ENCODE measurements around the gene SRR. TPM values are rescaled to one million over a fixed set of nuclear protein-coding genes. Genes with fewer than 3 reads are reported as not detected.

The SRR gene
- total and polyA plus RNA-seq, 8 donors: 2.0 to 9.9 (median 5.2) TPM

DNA sequence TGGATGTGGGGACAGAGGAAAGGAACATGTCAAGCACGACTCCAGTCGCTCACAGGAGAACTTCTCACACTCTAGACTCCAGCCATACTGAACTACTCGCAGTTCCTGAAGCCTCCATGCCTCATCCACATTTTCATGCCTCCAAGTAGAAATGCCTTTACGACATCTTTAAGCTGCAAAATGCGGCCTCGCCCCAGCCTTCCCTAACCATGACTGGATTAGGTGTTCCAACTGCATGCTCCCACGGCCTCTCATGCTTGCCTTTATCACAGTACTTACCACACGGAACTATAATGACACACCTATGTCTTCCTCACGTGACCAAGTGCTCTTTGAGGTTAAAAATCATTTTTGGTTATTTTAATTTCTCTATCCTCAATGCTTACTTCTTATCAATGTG is 24.0 kb upstream of the SRR start:
- ATAC-seq: no peak
- H3K36me3 ChIP-seq: peaks cover 0 to 28% (median 0%) of the 10 kb centered on the region in 3 donors
- no peak for DNase-seq

DNA sequence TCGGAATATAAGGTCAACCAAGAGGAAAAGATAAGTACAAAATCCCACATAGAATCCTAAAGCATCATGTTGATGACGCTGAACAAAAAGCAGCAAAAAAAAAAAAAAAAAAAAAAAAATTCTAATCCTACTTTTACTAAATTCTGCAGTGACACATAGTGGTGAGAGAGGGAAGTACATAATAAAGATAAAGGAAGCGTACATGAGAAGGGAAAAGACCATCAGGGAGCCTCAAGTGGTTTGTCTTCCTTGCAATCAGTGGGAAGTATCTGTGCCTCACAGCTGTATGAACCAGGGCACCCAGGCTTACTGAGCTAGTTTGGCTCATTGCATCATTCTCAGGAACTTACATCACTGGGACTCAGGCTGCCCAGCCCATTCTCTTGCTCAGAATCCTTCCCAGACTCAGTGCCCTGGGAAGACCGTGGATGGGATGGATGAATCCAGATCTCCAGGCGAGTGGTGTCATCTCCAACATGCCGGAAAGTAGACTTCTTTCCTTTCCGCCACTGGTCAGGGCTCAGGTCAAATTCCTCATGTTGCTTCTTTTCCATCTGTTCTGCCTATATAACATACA is 21.4 kb upstream of the SRR start:
- H3K4me1 ChIP-seq: no peaks in the 10 kb centered on the region
- TF ChIP-seq, protein P1, sequence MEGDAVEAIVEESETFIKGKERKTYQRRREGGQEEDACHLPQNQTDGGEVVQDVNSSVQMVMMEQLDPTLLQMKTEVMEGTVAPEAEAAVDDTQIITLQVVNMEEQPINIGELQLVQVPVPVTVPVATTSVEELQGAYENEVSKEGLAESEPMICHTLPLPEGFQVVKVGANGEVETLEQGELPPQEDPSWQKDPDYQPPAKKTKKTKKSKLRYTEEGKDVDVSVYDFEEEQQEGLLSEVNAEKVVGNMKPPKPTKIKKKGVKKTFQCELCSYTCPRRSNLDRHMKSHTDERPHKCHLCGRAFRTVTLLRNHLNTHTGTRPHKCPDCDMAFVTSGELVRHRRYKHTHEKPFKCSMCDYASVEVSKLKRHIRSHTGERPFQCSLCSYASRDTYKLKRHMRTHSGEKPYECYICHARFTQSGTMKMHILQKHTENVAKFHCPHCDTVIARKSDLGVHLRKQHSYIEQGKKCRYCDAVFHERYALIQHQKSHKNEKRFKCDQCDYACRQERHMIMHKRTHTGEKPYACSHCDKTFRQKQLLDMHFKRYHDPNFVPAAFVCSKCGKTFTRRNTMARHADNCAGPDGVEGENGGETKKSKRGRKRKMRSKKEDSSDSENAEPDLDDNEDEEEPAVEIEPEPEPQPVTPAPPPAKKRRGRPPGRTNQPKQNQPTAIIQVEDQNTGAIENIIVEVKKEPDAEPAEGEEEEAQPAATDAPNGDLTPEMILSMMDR (IDR thresholded peaks at IDR 0.05): peak; percentile 22 to 54 (median 24)
- no peak for DNase-seq
- no peak overlapping the region for H3K4me3 ChIP-seq
- no peaks in the 10 kb centered on the region for H3K9me3 ChIP-seq
- no peak overlapping the region for H3K27ac ChIP-seq
- intact Hi-C loops (cut with DNase I): no loop called here
- H3K27me3 ChIP-seq: no peaks in the 10 kb centered on the region
- FAIRE-seq: peak; percentile 94
- WGBS, 2 donors: 54 to 60% methylated on average over 7 of the region's 7 CpGs
- peaks cover 0 to 33% (median 0%) of the 10 kb centered on the region in 3 donors for H3K36me3 ChIP-seq
- peak; percentile 38 to 88 (median 75) for ATAC-seq

More for the DNA sequence above, 24.0 kb upstream of the SRR start:
- no peak overlapping the region for H3K27ac ChIP-seq
- FAIRE-seq: no peak
- intact Hi-C loops (cut with DNase I): no loop called here
- H3K4me3 ChIP-seq: no peak overlapping the region
- WGBS, 2 donors: 90 to 94% methylated on average over 9 of the region's 9 CpGs
- TF ChIP-seq, protein P1 (IDR thresholded peaks at IDR 0.05): no peak
- no peaks in the 10 kb centered on the region for H3K27me3 ChIP-seq
- no peaks in the 10 kb centered on the region for H3K4me1 ChIP-seq
- no peaks in the 10 kb centered on the region for H3K9me3 ChIP-seq

- no peak for DNase-seq
- intact Hi-C loops (cut with DNase I): no loop called here
- no peak overlapping the region for H3K27ac ChIP-seq
- no peaks in the 10 kb centered on the region for H3K27me3 ChIP-seq
- H3K4me3 ChIP-seq: no peak overlapping the region
- ATAC-seq: peak in 1 of 4 donors; percentile 17
- H3K36me3 ChIP-seq: peaks cover 0 to 42% (median 0%) of the 10 kb centered on the region in 3 donors
- 86 to 88% methylated on average over 7 of the region's 7 CpGs for WGBS, 2 donors
- H3K9me3 ChIP-seq: no peaks in the 10 kb centered on the region
- no peak for FAIRE-seq
- no peaks in the 10 kb centered on the region for H3K4me1 ChIP-seq
- TF ChIP-seq, protein P1 (IDR thresholded peaks at IDR 0.05): no peak
Measured at GRCh38 chr17:2283302-2283701, 20.4 kb upstream of the SRR start.

DNA sequence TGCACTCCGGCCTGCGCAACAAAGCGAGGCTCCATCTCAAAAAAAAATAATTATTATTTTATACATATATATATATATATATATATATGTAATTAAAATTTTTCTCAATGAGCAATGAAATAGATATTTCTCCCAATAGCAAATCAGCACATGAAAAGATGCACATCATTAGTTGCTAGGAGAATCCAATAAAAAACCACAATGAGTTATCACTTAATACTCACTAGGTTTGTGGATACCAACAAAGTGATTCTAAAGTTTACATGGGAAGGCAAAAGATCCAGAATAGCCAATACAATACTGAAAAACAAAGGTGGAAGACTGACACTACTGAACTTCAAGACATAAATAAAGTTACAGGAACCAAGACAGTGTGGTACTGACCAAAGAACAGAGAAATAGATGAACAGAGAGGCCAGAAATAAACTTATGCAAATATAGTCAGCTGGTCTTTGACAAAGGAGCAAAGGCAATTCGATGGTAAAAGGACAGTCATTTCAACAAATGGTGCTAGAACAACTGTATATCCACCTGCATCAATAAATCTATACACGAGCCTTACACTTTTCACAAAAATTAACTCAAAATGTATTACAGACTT is 13.8 kb upstream of the SRR start:
- no peaks in the 10 kb centered on the region for H3K4me1 ChIP-seq
- DNase-seq: no peak
- intact Hi-C loops (cut with DNase I): no loop called here
- WGBS, 2 donors: 91 to 93% methylated on average over 5 of the region's 5 CpGs
- TF ChIP-seq, protein P1 (IDR thresholded peaks at IDR 0.05): no peak
- no peak overlapping the region for H3K27ac ChIP-seq
- no peaks in the 10 kb centered on the region for H3K9me3 ChIP-seq
- ATAC-seq: no peak
- peaks cover 0 to 37% (median 11%) of the 10 kb centered on the region in 3 donors for H3K36me3 ChIP-seq
- no peak overlapping the region for H3K4me3 ChIP-seq
- H3K27me3 ChIP-seq: no peaks in the 10 kb centered on the region
- no peak for FAIRE-seq

DNA sequence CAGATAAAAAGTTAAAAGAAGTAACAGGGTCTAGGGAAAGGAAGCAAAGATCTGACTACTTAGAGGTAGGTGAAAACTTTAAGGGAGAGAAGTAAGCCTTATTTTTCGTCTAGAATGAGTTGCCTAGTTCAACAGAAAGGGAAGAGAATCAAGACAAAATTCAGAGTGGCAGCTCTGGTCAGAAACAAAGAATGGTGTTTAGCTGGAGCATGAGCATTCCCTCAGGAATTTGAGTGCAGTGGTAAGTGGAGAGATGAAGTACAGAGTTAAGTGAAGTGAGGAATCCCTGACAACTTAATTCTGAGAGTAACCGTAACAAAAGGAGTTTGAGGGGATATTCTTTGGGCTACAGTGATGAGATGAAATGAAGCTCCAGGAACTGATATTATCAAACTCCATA is 11.7 kb upstream of the SRR start:
- FAIRE-seq: no peak
- Histone ChIP-seq H3K4me1 (no peaks in the 10 kb centered on the region), H3K9me3 (no peaks in the 10 kb centered on the region), H3K4me3 (no peak overlapping the region), H3K36me3 (peaks cover 0 to 48% (median 11%) of the 10 kb centered on the region in 3 donors), H3K27me3 (no peaks in the 10 kb centered on the region), H3K27ac (no peak overlapping the region)
- TF ChIP-seq, protein P1 (IDR thresholded peaks at IDR 0.05): no peak
- 70 to 80% methylated on average over 2 of the region's 2 CpGs for WGBS, 2 donors
- no peak for ATAC-seq
- intact Hi-C loops (cut with DNase I): no loop called here
- DNase-seq: no peak

Measured in pancreas (tissue), 10 donors.